ENCODE data around the gene DMTF1.

- TF ChIP-seq EZH2 (IDR thresholded peaks at IDR 0.05; ENCODE audit: borderline replicate concordance, low read depth, low read length, severe bottlenecking): no peak
- no peak for TF ChIP-seq CTCF (IDR thresholded peaks at IDR 0.05; ENCODE audit: borderline replicate concordance, extremely low read depth, low read length, poor library complexity, severe bottlenecking)
These were observed 38.5 kb downstream of the DMTF1 start for GRCh38 chr7:87190783-87191182.

All from DND-41 (cell line).